ENCODE results near the gene PRELID3B. TPM values are rescaled to one million over a fixed set of nuclear protein-coding genes. Genes with fewer than 3 reads are reported as not detected.

PRELID3B gene
- total RNA-seq, 1 experiment from 2014 or later, result 52.6 TPM

GRCh38 chr20:59022754-59023153, 19.8 kb downstream of the PRELID3B start:
- H2BK20ac ChIP-seq (ENCODE audit: low read depth, low read length, poor library complexity, severe bottlenecking), result no peak overlapping the region
- H4K20me1 ChIP-seq (ENCODE audit: control insufficient read depth, insufficient read depth, insufficient read length), result no peaks in the 10 kb centered on the region
- no peaks in the 10 kb centered on the region for H3K4me1 ChIP-seq (ENCODE audit: insufficient read depth, low read length)
- H3K23me2 ChIP-seq (ENCODE audit: insufficient read length, low read depth, low read length, poor library complexity, severe bottlenecking), result no peaks in the 10 kb centered on the region
- no peak overlapping the region for H3K27ac ChIP-seq (ENCODE audit: insufficient read length, low read depth, low read length)
- H2AK5ac ChIP-seq (ENCODE audit: insufficient read length, low read length), result no peak overlapping the region
- Mint-ChIP-seq H3K4me3 (no peak overlapping the region), H3K36me3 (ENCODE audit: insufficient read depth in 1 of 3, low read depth in 3 of 3) (peaks cover 16 to 48% (median 37%) of the 10 kb centered on the region in 3 experiments; a peak in 6 of 7 replicates), H3K27ac (peak overlapping the region in 1 of 3 experiments; percentile 62; a peak in 2 of 7 replicates), H3K27me3 (ENCODE audit: low read depth) (peaks cover 13% of the 10 kb centered on the region), H3K4me1 (peaks cover 23 to 30% of the 10 kb centered on the region in 2 experiments), H3K9me3 (no peaks in the 10 kb centered on the region)
- WGBS (ENCODE audit: extremely low coverage, insufficient read length, low lambda C conversion rate), result no CpG with 5 or more reads among the region's 15 CpGs
- no peak overlapping the region for H3K56ac ChIP-seq (ENCODE audit: insufficient read length, low read depth, low read length)
- no peak overlapping the region for H2BK5ac ChIP-seq (ENCODE audit: insufficient read length, low read length)
- no peak overlapping the region for H4K91ac ChIP-seq (ENCODE audit: insufficient read length, low read depth, low read length)
- H3K14ac ChIP-seq (ENCODE audit: insufficient read depth, low read length), result no peak overlapping the region
- TF ChIP-seq, protein P1, sequence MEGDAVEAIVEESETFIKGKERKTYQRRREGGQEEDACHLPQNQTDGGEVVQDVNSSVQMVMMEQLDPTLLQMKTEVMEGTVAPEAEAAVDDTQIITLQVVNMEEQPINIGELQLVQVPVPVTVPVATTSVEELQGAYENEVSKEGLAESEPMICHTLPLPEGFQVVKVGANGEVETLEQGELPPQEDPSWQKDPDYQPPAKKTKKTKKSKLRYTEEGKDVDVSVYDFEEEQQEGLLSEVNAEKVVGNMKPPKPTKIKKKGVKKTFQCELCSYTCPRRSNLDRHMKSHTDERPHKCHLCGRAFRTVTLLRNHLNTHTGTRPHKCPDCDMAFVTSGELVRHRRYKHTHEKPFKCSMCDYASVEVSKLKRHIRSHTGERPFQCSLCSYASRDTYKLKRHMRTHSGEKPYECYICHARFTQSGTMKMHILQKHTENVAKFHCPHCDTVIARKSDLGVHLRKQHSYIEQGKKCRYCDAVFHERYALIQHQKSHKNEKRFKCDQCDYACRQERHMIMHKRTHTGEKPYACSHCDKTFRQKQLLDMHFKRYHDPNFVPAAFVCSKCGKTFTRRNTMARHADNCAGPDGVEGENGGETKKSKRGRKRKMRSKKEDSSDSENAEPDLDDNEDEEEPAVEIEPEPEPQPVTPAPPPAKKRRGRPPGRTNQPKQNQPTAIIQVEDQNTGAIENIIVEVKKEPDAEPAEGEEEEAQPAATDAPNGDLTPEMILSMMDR (conservative IDR thresholded peaks at IDR 0.05), result no peak
- H2BK120ac ChIP-seq (ENCODE audit: low read depth, low read length, poor library complexity, severe bottlenecking), result no peak overlapping the region
- H3T11ph ChIP-seq (ENCODE audit: low read length), result no peak overlapping the region
- no peak overlapping the region for H3K9ac ChIP-seq (ENCODE audit: extremely low read depth, insufficient read length, low read length)
- no peak for DNase-seq
- no peaks in the 10 kb centered on the region for H3K27me3 ChIP-seq (ENCODE audit: insufficient read depth, low read length)
- H2AFZ ChIP-seq (ENCODE audit: low read length), result no peak overlapping the region
- no peaks in the 10 kb centered on the region for H3K9me3 ChIP-seq (ENCODE audit: control insufficient read depth, low read depth, low read length)
- H3K4ac ChIP-seq (ENCODE audit: low read depth, low read length), result no peak overlapping the region
- H4K5ac ChIP-seq (ENCODE audit: insufficient read length, low read depth, low read length), result no peak overlapping the region
- H4K8ac ChIP-seq (replicated peaks; ENCODE audit: insufficient read length, low read depth, low read length), result no peak overlapping the region
- H3K4me2 ChIP-seq (ENCODE audit: insufficient read depth, insufficient read length, low read length), result no peak overlapping the region
- no peaks in the 10 kb centered on the region for H3K79me1 ChIP-seq (ENCODE audit: insufficient read depth, low read depth, low read length, poor library complexity, severe bottlenecking)
- H2BK12ac ChIP-seq (ENCODE audit: insufficient read length, low read depth, low read length), result no peak overlapping the region
- no peak overlapping the region for H3K23ac ChIP-seq (ENCODE audit: insufficient read length, low read depth, low read length)
- no peaks in the 10 kb centered on the region for H3K79me2 ChIP-seq (ENCODE audit: insufficient read depth, low read length)
- H3K18ac ChIP-seq (ENCODE audit: insufficient read length, low read depth, low read length), result no peak overlapping the region
- H2BK15ac ChIP-seq (ENCODE audit: low read depth, low read length), result no peak overlapping the region
